Gastrocnemius medialis (tissue), 4 donors: ENCODE measurements around the gene APP. TPM values are rescaled to one million over a fixed set of nuclear protein-coding genes. Genes with fewer than 3 reads are reported as not detected.

Experiments
- ATAC-seq, 2 donors: fragments of 150-250 bp; one replicate each; pipeline ENCODE4 v1.9.1; 2016
- DNase-seq, 2 donors: peaks; one replicate each; pipeline ENCODE4 v3.0.0-alpha.2; 2019
- H3K27ac ChIP-seq, 4 donors: fragments of 200-600 bp; sonication (generic); 1 replicate in 1 of 4; 2 replicates in 3 of 4; pipeline ENCODE4 v1.5.1; 2016 to 2018; ENCODE audit warnings: mild to moderate bottlenecking in 2 of 4, moderate library complexity in 1 of 4
- H3K27me3 ChIP-seq, 3 donors: fragments of 200-600 bp; sonication (generic) in 2 of 3; 1 replicate in 1 of 3; 2 replicates in 2 of 3; pipeline versions ENCODE4 v1.5.1 to v1.6.0; 2016 to 2019; ENCODE audit warnings: mild to moderate bottlenecking in 1 of 3, moderate library complexity in 1 of 3
- H3K36me3 ChIP-seq, 2 donors: fragments of 200-600 bp; sonication (generic) in 1 of 2; one replicate each; pipeline ENCODE4 v1.5.1; 2017 to 2018
- H3K4me1 ChIP-seq, 2 donors: fragments of 200-600 bp; sonication (generic) in 1 of 2; one replicate each; pipeline ENCODE4 v1.5.1; 2016 to 2017; ENCODE audit warnings: mild to moderate bottlenecking in 2 of 2
- H3K4me3 ChIP-seq, 4 donors: fragments of 200-600 bp; sonication (generic) in 3 of 4; 1 replicate in 1 of 4; 2 replicates in 3 of 4; pipeline ENCODE4 v1.5.1; 2016 to 2019; ENCODE audit warnings: mild to moderate bottlenecking in 2 of 4
- H3K9me3 ChIP-seq, 3 donors: fragments of 200-600 bp; sonication (generic) in 2 of 3; 1 replicate in 1 of 3; 2 replicates in 2 of 3; pipeline ENCODE4 v1.5.1; 2016 to 2019
- POLR2A ChIP-seq, 2 donors: fragments of 450-650 bp; IDR thresholded peaks; one replicate each; pipeline ENCODE4 v1.6.1; 2017; ENCODE audit warnings: antibody characterized with exemption in 2 of 2, mild to moderate bottlenecking in 2 of 2, moderate library complexity in 2 of 2
- in situ Hi-C, 4 donors: fragments of 200-750 bp; cut with MboI; loops; one replicate each; pipeline versions ENCODE4 v1.15.0 to v1.8.0; 2017; ENCODE audit warnings: low sequenced_read_pairs in 4 of 4
- intact Hi-C: fragments of 100-400 bp; cut with DNase I; formaldehyde crosslinking; loops from one replicate; pipeline ENCODE4 v1.15.1; 2023; ENCODE audit warnings: low total_unique reads
- total RNA-seq, 4 donors: library from RNA; depleted of rRNA; stranded (reverse); fragments of >200 nt; gene quantifications; one replicate each; pipeline versions ENCODE4 v1.1.0 to v1.2.3, GENCODE V29; 2016
- TF ChIP-seq, protein P1 (sequence below), 5 experiments: fragments of 450-650 bp in 3 of 5; fragments of 200-600 bp in 2 of 5; sonication (generic) in 2 of 5; IDR thresholded peaks in 4 of 5; conservative IDR thresholded peaks in 1 of 5; 1 replicate in 4 of 5; 2 replicates in 1 of 5; pipeline ENCODE4 v1.5.1; 2016 to 2019; ENCODE audit warnings: antibody characterized with exemption in 5 of 5, mild to moderate bottlenecking in 3 of 5, moderate library complexity in 3 of 5

The APP gene
- total RNA-seq, 4 donors from 2014 or later: 45.8 to 73.2 (median 70.1) TPM

- no peaks in the 10 kb centered on the region for H3K9me3 ChIP-seq
- no peaks in the 10 kb centered on the region for H3K4me1 ChIP-seq
- no peaks in the 10 kb centered on the region for H3K27me3 ChIP-seq
- H3K36me3 ChIP-seq: peaks cover 0 to 13% of the 10 kb centered on the region in 2 donors
- no peak overlapping the region for H3K4me3 ChIP-seq
- ATAC-seq (no peak), DNase-seq (no peak)
- no peak for TF ChIP-seq POLR2A (IDR thresholded peaks at IDR 0.05)
- TF ChIP-seq, protein P1, sequence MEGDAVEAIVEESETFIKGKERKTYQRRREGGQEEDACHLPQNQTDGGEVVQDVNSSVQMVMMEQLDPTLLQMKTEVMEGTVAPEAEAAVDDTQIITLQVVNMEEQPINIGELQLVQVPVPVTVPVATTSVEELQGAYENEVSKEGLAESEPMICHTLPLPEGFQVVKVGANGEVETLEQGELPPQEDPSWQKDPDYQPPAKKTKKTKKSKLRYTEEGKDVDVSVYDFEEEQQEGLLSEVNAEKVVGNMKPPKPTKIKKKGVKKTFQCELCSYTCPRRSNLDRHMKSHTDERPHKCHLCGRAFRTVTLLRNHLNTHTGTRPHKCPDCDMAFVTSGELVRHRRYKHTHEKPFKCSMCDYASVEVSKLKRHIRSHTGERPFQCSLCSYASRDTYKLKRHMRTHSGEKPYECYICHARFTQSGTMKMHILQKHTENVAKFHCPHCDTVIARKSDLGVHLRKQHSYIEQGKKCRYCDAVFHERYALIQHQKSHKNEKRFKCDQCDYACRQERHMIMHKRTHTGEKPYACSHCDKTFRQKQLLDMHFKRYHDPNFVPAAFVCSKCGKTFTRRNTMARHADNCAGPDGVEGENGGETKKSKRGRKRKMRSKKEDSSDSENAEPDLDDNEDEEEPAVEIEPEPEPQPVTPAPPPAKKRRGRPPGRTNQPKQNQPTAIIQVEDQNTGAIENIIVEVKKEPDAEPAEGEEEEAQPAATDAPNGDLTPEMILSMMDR (IDR thresholded peaks at IDR 0.05 in 4 of 5, conservative IDR thresholded peaks at IDR 0.05 in 1 of 5): no peak
- H3K27ac ChIP-seq: peak overlapping the region in 1 of 4 donors; percentile 25
- intact Hi-C loops: no loop called here
- in situ Hi-C loops: no loop called here
These were observed 200.2 kb downstream of the APP start for GRCh38 chr21:25970254-25970930.

GRCh38 chr21:25967901-25968438, 202.6 kb downstream of the APP start:
- in situ Hi-C loops: no loop called here
- peaks cover 0 to 3% of the 10 kb centered on the region in 2 donors for H3K4me1 ChIP-seq
- intact Hi-C loops: no loop called here
- no peak for DNase-seq
- peak overlapping the region in 2 of 4 donors; percentile 55 to 57 for H3K27ac ChIP-seq
- no peaks in the 10 kb centered on the region for H3K9me3 ChIP-seq
- no peaks in the 10 kb centered on the region for H3K36me3 ChIP-seq
- TF ChIP-seq, protein P1 (IDR thresholded peaks at IDR 0.05 in 4 of 5, conservative IDR thresholded peaks at IDR 0.05 in 1 of 5): no peak
- no peak for TF ChIP-seq POLR2A (IDR thresholded peaks at IDR 0.05)
- H3K4me3 ChIP-seq: no peak overlapping the region
- no peaks in the 10 kb centered on the region for H3K27me3 ChIP-seq
- no peak for ATAC-seq

GRCh38 chr21:25967181-25967900, 203.2 kb downstream of the APP start:
- Histone ChIP-seq H3K4me1 (peaks cover 0 to 3% of the 10 kb centered on the region in 2 donors), H3K27me3 (no peaks in the 10 kb centered on the region), H3K9me3 (no peaks in the 10 kb centered on the region), H3K4me3 (no peak overlapping the region), H3K36me3 (no peaks in the 10 kb centered on the region), H3K27ac (peak overlapping the region in 3 of 4 donors; percentile 1 to 57 (median 55))
- in situ Hi-C loops (no loop called here), intact Hi-C loops (no loop called here)
- TF ChIP-seq POLR2A (IDR thresholded peaks at IDR 0.05): no peak
- TF ChIP-seq, protein P1 (IDR thresholded peaks at IDR 0.05 in 4 of 5, conservative IDR thresholded peaks at IDR 0.05 in 1 of 5): no peak
- no peak for DNase-seq
- peak in 1 of 2 donors; percentile 55 for ATAC-seq

- Histone ChIP-seq H3K27ac (no peak overlapping the region), H3K4me3 (no peak overlapping the region), H3K9me3 (no peaks in the 10 kb centered on the region), H3K27me3 (no peaks in the 10 kb centered on the region), H3K4me1 (peaks cover 0 to 3% of the 10 kb centered on the region in 2 donors), H3K36me3 (no peaks in the 10 kb centered on the region)
- intact Hi-C loops: no loop called here
- in situ Hi-C loops: no loop called here
- TF ChIP-seq, protein P1 (IDR thresholded peaks at IDR 0.05 in 4 of 5, conservative IDR thresholded peaks at IDR 0.05 in 1 of 5): no peak
- no peak for TF ChIP-seq POLR2A (IDR thresholded peaks at IDR 0.05)
- DNase-seq (no peak), ATAC-seq (no peak)
These were observed 204.4 kb downstream of the APP start for GRCh38 chr21:25965951-25966707.
